GM19397 (cell line): ENCODE results near the gene KRT13.

Source experiments
- ATAC-seq: cut with Tn5 transposase; IDR thresholded peaks from one replicate; pipeline ENCODE4 v1.9.1; 2021; ENCODE audit warnings: mild to moderate bottlenecking, moderate library complexity; ENCODE audit not compliant: unreplicated experiment

Gene KRT13

GRCh38 chr17:41520821-41521521 is 15.6 kb upstream of the KRT13 start:
- ATAC-seq: no peak

- ATAC-seq: no peak
Observed at GRCh38 chr17:41519501-41520224, 14.3 kb upstream of the KRT13 start.

- no peak for ATAC-seq
Observed at GRCh38 chr17:41518789-41519449, 13.5 kb upstream of the KRT13 start, which contains the start of gene KRT15. Gene KRT15 (minus strand): TSS chr17:41518890. CDS start chr17:41518827, 63 bp downstream.

- no peak for ATAC-seq
Observed at GRCh38 chr17:41518031-41518430, 12.6 kb upstream of the KRT13 start.

GRCh38 chr17:41516830-41517283 is 11.4 kb upstream of the KRT13 start:
- no peak for ATAC-seq

- no peak for ATAC-seq
Observed at GRCh38 chr17:41516147-41516829, 10.9 kb upstream of the KRT13 start.

- ATAC-seq: no peak
Observed at GRCh38 chr17:41513168-41513547, 7.7 kb upstream of the KRT13 start.

- ATAC-seq: no peak
Observed at GRCh38 chr17:41512546-41513167, 7.2 kb upstream of the KRT13 start.

GRCh38 chr17:41511716-41512115 is 6.3 kb upstream of the KRT13 start:
- ATAC-seq: no peak

GRCh38 chr17:41511116-41511515 is 5.7 kb upstream of the KRT13 start:
- no peak for ATAC-seq

- no peak for ATAC-seq
Observed at GRCh38 chr17:41510251-41511065, 5.0 kb upstream of the KRT13 start.

- ATAC-seq: no peak
Observed at GRCh38 chr17:41507315-41507880, 2.0 kb upstream of the KRT13 start.

- no peak for ATAC-seq
Observed at GRCh38 chr17:41505809-41506767, 676 bp upstream of the KRT13 start.

- no peak for ATAC-seq
Observed at GRCh38 chr17:41504246-41504977, 1.0 kb downstream of the KRT13 start.

- ATAC-seq: no peak
Observed at GRCh38 chr17:41503202-41503601, 2.2 kb downstream of the KRT13 start.

- ATAC-seq: no peak
Observed at GRCh38 chr17:41500131-41500911, 5.1 kb downstream of the KRT13 start.

GRCh38 chr17:41499714-41500113 is 5.7 kb downstream of the KRT13 start:
- no peak for ATAC-seq
